Measurements from ENCODE around the gene NECTIN1. TPM values are rescaled to one million over a fixed set of nuclear protein-coding genes. Genes with fewer than 3 reads are reported as not detected.

NECTIN1 gene
- total RNA-seq, 1 donor from 2014 or later, result 58.2 TPM

DNA sequence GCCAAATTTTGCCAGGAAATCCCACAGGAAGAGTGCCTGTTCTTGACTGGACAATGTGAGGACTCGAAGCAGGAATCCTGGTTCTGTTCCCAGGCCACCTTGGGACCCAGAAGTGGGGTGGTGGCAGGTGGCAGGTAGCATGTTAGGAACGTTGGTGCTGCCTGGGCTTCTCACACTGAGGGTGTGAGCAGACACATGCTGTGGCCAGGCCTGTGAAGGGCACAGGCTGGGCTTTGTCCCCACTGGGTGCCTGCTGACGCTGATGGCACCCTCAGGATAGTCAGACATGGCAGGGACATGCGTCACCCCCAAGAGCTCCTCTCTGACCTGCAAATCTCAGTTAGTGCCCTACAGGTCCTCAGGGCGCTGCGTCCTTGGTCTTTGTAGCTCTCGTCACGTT lies 21.1 kb upstream of the NECTIN1 start:
- no peaks in the 10 kb centered on the region for H3K36me3 ChIP-seq
- no peak overlapping the region for H3K27ac ChIP-seq
- no peak for TF ChIP-seq POLR2A (IDR thresholded peaks at IDR 0.05)
- TF ChIP-seq POLR2AphosphoS5 (IDR thresholded peaks at IDR 0.05; ENCODE audit: insufficient read depth in 1 of 2, low read depth in 1 of 2), result no peak
- TF ChIP-seq, protein P1, sequence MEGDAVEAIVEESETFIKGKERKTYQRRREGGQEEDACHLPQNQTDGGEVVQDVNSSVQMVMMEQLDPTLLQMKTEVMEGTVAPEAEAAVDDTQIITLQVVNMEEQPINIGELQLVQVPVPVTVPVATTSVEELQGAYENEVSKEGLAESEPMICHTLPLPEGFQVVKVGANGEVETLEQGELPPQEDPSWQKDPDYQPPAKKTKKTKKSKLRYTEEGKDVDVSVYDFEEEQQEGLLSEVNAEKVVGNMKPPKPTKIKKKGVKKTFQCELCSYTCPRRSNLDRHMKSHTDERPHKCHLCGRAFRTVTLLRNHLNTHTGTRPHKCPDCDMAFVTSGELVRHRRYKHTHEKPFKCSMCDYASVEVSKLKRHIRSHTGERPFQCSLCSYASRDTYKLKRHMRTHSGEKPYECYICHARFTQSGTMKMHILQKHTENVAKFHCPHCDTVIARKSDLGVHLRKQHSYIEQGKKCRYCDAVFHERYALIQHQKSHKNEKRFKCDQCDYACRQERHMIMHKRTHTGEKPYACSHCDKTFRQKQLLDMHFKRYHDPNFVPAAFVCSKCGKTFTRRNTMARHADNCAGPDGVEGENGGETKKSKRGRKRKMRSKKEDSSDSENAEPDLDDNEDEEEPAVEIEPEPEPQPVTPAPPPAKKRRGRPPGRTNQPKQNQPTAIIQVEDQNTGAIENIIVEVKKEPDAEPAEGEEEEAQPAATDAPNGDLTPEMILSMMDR (IDR thresholded peaks at IDR 0.05), result no peak
- no peaks in the 10 kb centered on the region for H3K27me3 ChIP-seq
- intact Hi-C loops (cut with DNase I), result no loop called here
- H3K4me3 ChIP-seq, result no peak overlapping the region
- peaks cover 9% of the 10 kb centered on the region for H3K4me1 ChIP-seq
- no peak for DNase-seq (ENCODE audit: extremely low spot score in 2 of 2)
- H3K9me3 ChIP-seq, result no peaks in the 10 kb centered on the region

DNA sequence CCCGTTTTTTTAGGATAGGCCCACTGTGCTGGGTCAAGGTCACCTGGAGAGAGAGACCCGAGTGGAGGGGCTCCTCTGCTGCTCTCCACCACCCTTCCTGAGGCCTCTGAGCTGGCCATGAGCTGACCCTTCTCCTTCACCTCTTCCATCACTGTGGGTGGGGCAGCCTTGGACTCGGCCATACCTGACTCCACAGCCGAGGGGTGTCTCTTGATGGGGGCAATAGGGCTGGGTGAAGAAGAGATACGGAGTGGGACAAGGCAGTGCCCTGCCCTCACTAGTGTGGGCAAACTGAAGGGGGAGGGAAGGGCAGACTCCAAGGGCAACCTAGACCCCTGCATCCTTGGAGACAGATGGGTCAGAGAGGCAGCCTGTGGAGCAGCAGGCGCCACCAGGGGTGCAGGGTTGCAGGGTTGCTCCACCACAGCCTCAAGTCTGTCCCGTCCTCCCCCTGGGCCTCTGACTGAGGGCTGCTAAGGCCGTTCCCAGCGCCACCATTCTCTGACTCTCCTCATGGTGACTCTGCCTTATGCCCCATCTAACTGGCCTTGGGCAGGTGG lies 20.1 kb upstream of the NECTIN1 start:
- Histone ChIP-seq H3K9me3 (no peaks in the 10 kb centered on the region), H3K27ac (no peak overlapping the region), H3K4me3 (no peak overlapping the region), H3K4me1 (peaks cover 9% of the 10 kb centered on the region), H3K27me3 (no peaks in the 10 kb centered on the region), H3K36me3 (no peaks in the 10 kb centered on the region)
- DNase-seq (ENCODE audit: extremely low spot score in 2 of 2), result no peak
- TF ChIP-seq POLR2A (IDR thresholded peaks at IDR 0.05) (no peak), POLR2AphosphoS5 (IDR thresholded peaks at IDR 0.05; ENCODE audit: insufficient read depth in 1 of 2, low read depth in 1 of 2) (no peak)
- TF ChIP-seq, protein P1 (IDR thresholded peaks at IDR 0.05), result no peak
- intact Hi-C loops (cut with DNase I), result loop anchor here (10.0 kb wide), 1 partner anchor 264 kb away; no protein-coding TSS in a partner anchor

DNA sequence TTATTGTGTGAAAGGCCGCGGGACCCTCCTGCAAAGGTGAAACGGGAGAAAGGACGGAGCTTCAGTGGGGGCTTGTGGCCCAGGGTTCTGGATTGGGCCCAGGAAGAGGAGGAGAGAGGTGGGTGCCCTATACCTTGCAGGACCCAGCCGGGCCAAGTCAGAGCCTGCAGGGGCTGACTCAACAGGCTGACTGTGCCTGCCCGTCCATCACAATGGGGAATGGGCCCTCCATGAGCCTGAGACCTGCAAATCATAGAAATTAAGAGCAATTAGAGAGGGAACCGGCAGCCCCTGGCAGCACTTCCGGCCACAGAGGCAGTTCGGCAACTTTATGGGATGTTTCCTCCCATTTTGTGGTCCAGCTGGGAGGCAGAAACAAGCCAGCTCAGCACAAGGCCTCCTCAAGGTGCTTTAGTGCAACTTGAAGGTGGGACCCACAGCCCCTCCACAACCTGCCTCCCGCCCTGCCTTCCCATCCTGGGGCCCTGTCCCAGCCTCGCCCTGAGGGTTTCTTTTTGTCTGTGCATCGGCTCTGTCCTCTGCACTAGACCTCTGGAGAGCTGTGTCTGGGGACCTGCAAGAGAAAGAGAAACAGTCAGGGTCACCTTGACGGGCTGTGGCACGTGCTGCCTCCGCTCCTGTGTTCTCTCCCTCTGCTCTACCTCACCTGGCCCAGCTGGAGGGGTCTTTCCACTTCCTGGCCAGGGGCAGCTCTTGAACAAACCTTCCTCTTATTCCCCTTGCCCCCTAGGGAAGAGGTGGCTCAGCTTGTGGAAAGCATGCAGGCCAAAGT lies 19.1 kb upstream of the NECTIN1 start:
- Histone ChIP-seq H3K27me3 (no peaks in the 10 kb centered on the region), H3K9me3 (no peaks in the 10 kb centered on the region), H3K27ac (no peak overlapping the region), H3K4me1 (peaks cover 6% of the 10 kb centered on the region), H3K36me3 (no peaks in the 10 kb centered on the region), H3K4me3 (no peak overlapping the region)
- DNase-seq (ENCODE audit: extremely low spot score in 2 of 2), result no peak
- intact Hi-C loops (cut with DNase I), result loop anchor here (10.0 kb wide), 1 partner anchor 263 kb away; no protein-coding TSS in a partner anchor
- TF ChIP-seq POLR2A (IDR thresholded peaks at IDR 0.05) (no peak), POLR2AphosphoS5 (IDR thresholded peaks at IDR 0.05; ENCODE audit: insufficient read depth in 1 of 2, low read depth in 1 of 2) (no peak)
- TF ChIP-seq, protein P1 (IDR thresholded peaks at IDR 0.05), result no peak

DNA sequence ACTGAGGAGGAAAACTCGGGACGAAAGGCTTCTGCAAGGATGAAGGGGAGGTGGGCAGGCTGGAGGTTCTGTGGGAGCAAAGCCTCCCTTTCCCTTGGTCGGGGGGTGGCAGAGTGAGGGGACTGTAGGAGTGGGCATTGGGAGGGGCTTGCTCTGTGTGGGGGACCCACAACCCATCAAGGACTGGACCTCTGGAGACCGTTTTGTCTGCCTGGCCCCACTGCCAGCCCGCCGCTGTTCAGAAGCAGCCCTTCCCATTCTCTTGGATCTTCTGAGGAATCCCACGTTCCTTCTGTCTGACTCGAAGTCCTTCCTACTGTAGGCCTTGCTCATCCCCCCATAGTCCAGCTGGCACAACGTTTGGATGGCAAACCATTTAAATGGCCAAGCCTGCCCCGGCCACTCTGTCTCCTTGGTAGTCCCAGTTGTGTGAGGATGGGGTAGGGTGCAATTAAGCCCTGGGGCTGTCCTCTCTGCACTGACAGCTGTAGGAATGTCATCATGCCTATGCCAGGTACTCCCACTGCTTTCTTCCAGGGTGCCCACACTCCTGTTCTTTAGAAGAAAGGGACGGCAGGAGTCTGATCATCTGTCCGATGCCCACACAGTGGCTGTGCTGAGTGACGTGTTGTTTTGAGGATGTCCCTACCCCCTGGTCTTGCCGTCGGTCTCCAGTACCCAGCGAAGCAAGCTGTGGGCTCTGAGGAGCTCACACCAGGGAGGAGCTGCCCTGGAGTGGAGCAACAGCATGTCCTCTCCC lies 17.0 kb upstream of the NECTIN1 start:
- no peak for DNase-seq (ENCODE audit: extremely low spot score in 2 of 2)
- H3K9me3 ChIP-seq, result no peaks in the 10 kb centered on the region
- no peak overlapping the region for H3K27ac ChIP-seq
- no peak overlapping the region for H3K4me3 ChIP-seq
- no peaks in the 10 kb centered on the region for H3K27me3 ChIP-seq
- intact Hi-C loops (cut with DNase I), result loop anchor here (10.0 kb wide), 1 partner anchor 261 kb away; no protein-coding TSS in a partner anchor
- no peak for TF ChIP-seq POLR2A (IDR thresholded peaks at IDR 0.05)
- peaks cover 16% of the 10 kb centered on the region for H3K4me1 ChIP-seq
- H3K36me3 ChIP-seq, result no peaks in the 10 kb centered on the region

DNA sequence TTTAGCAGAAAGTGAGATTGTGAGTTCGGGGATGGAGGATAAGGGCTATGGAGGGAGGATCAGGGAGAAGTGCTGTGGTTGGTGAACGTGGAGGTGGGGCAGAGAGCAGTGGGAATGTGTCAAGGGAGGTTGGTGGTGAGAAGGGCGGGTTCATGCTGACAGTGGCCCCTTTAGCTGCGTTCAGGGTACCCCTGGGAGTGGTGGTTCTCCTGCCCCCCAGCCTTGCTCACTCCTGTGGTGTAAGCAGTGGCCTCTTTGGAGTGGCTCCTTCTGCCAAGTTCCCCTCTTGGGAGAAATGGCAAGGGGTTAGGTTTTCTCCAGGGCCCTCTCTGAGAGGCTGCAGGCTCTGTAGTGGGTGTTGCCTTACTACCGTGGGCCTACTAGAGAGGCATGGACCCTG lies 16.1 kb upstream of the NECTIN1 start:
- Histone ChIP-seq H3K4me3 (no peak overlapping the region), H3K4me1 (peaks cover 16% of the 10 kb centered on the region), H3K27ac (no peak overlapping the region), H3K9me3 (no peaks in the 10 kb centered on the region), H3K36me3 (no peaks in the 10 kb centered on the region), H3K27me3 (no peaks in the 10 kb centered on the region)
- intact Hi-C loops (cut with DNase I), result loop anchor here (10.0 kb wide), 1 partner anchor 260 kb away; no protein-coding TSS in a partner anchor
- TF ChIP-seq POLR2AphosphoS5 (IDR thresholded peaks at IDR 0.05; ENCODE audit: insufficient read depth in 1 of 2, low read depth in 1 of 2), result no peak
- no peak for TF ChIP-seq POLR2A (IDR thresholded peaks at IDR 0.05)
- TF ChIP-seq, protein P1 (IDR thresholded peaks at IDR 0.05), result no peak
- DNase-seq (ENCODE audit: extremely low spot score in 2 of 2), result no peak
